GM19193 (cell line): ENCODE results near the gene TMEM244.

ENCODE experiments used
- POLR2A ChIP-seq: IDR thresholded peaks from 4 replicates; pipeline ENCODE4 v1.6.1; 2011; ENCODE audit not compliant: insufficient read depth, insufficient read length; ENCODE audit errors: extremely low read depth

The TMEM244 gene

GRCh38 chr6:129875610-129876520 lies 14.8 kb upstream of the TMEM244 start:
- TF ChIP-seq POLR2A = no peak

GRCh38 chr6:129874837-129875236 lies 13.7 kb upstream of the TMEM244 start:
- no peak for TF ChIP-seq POLR2A

GRCh38 chr6:129872586-129872985 lies 11.5 kb upstream of the TMEM244 start:
- TF ChIP-seq POLR2A = no peak

- TF ChIP-seq POLR2A = no peak
Measured at GRCh38 chr6:129871221-129871620, 10.1 kb upstream of the TMEM244 start.

GRCh38 chr6:129867403-129867802 lies 6.3 kb upstream of the TMEM244 start:
- no peak for TF ChIP-seq POLR2A

- TF ChIP-seq POLR2A = no peak
Measured at GRCh38 chr6:129866688-129867087, 5.6 kb upstream of the TMEM244 start.

- no peak for TF ChIP-seq POLR2A
Measured at GRCh38 chr6:129866256-129866655, 5.1 kb upstream of the TMEM244 start.

GRCh38 chr6:129865013-129865412 lies 3.9 kb upstream of the TMEM244 start:
- no peak for TF ChIP-seq POLR2A

GRCh38 chr6:129863664-129864063 lies 2.5 kb upstream of the TMEM244 start:
- no peak for TF ChIP-seq POLR2A

GRCh38 chr6:129859524-129859923 lies 1.6 kb downstream of the TMEM244 start:
- no peak for TF ChIP-seq POLR2A

GRCh38 chr6:129857838-129858237 lies 3.3 kb downstream of the TMEM244 start:
- TF ChIP-seq POLR2A = no peak

- no peak for TF ChIP-seq POLR2A
Measured at GRCh38 chr6:129853996-129854711, 7.0 kb downstream of the TMEM244 start.

GRCh38 chr6:129852257-129852858 lies 8.8 kb downstream of the TMEM244 start:
- TF ChIP-seq POLR2A = no peak

- TF ChIP-seq POLR2A = no peak
Measured at GRCh38 chr6:129849456-129849855, 11.7 kb downstream of the TMEM244 start.

- TF ChIP-seq POLR2A = no peak
Measured at GRCh38 chr6:129846761-129847160, 14.4 kb downstream of the TMEM244 start.
